Neural cell (in vitro differentiated cells): Measurements from ENCODE around the gene SMPD2.

ENCODE experiments used
- CTCF ChIP-seq: fragments of 450-650 bp; IDR thresholded peaks from 2 replicates; pipeline ENCODE4 v1.5.1; 2014; ENCODE audit warnings: antibody characterized with exemption, mild to moderate bottlenecking, moderate library complexity; ENCODE audit not compliant: poor library complexity, severe bottlenecking
- EZH2 ChIP-seq: fragments of 200-600, 300-800 bp; shearing (Covaris generic), sonication (generic); IDR thresholded peaks from 2 replicates; pipeline ENCODE4 v1.6.1; 2014; ENCODE audit warnings: antibody characterized with exemption, low read length, borderline replicate concordance, mild to moderate bottlenecking; ENCODE audit not compliant: insufficient read depth, poor library complexity, severe bottlenecking
- RAD21 ChIP-seq: fragments of 450-650 bp; conservative IDR thresholded peaks from 2 replicates; pipeline ENCODE4 v1.6.1; 2014; ENCODE audit warnings: antibody characterized with exemption, mild to moderate bottlenecking, moderate library complexity

DNA sequence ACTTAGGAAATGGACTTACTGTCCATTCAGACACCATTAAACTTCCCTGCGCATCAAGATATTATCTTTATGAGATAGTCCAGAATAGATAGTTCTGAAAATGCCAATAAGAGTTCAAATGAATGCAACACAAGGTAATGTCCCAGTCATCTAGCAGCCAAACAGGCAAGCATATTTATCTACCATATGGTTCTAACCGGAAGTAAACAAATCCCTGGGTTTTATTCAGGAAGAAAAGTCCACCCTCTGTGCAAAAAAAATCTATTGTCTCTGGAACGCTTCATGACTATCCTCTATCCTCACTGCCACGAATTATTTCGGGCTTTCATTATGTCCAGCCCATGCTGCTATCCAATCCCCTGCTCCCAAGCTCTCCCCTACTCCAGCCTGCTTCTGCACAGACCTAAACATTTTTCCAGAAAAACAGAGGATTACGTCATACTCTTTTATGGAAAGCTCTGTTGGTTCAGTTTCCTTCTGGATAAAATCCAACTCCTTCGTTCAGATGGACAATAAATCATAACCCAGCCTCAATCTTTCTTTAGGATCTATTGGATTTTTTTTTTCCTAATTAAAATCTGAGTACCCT lies 11.5 kb upstream of the SMPD2 start:
- TF ChIP-seq CTCF (no peak), RAD21 (no peak), EZH2 (no peak)
